ENCODE measurements around the gene REPS2.

Gene REPS2

DNA sequence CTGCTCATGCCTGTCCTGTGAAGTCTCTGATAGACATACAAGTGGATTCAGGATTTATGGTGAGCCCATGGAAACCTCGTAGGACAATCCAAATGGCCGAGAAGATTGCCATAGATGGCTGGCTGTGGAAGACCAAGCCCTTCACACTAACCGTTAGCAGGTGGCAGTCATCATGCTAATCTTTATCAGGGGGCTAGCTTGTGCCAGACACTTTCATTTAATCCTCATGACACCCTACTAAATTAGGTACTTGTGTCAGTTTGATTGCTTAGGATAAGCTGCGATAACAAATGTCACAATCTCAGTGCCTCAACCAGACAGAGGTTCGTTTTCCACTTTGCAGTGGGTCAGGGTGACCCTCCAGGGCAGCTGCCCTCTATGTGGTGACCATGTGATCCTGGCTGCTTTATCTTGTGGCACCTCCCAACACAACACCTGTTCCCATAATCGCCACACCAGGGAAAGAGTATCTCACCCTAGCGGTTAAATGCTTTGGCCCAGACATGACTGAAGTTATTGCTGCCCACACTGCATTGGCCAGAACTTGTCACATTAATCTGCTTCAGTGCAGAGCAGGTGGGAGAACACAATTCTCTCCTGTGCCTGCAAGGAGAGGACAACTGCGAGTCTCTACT is 60.8 kb downstream of the REPS2 start:
- DNase-seq, result no peak

DNA sequence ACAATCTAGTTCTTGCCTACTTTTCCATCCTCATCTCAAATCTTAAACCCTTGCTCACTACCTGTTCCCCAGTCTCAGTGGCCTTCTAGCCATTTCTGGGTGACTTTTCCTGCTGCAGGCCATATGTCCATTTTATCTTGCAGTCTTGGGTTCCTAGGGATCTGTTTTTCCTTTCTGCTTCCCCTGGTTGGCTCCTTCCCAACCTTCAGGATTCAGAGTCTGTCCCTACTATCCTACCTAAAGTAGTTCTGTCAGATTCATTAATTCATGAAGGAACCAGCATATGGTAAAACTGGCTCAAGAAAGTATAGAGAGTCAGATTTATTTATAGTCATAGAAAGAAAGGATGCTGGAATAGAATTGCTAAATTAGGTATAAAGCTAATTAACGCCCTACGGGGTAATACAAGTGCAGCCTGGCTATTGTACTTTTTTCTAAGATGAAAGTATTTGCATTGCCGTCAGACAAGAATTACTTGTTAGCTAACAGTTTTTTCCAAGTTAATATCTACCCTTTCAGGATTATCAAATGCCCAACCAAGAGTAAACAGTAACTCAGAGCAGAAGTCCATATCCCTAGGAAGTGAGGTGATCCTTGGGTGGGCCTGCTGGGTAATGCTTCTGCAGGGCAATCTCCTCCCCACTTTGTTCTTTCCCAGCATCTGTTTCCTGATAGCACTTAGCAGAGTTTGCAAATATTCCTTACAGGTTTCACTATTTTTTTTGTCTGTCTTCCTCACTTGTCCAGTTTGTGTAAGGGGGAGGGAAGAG is 63.6 kb downstream of the REPS2 start:
- DNase-seq, result no peak

DNA sequence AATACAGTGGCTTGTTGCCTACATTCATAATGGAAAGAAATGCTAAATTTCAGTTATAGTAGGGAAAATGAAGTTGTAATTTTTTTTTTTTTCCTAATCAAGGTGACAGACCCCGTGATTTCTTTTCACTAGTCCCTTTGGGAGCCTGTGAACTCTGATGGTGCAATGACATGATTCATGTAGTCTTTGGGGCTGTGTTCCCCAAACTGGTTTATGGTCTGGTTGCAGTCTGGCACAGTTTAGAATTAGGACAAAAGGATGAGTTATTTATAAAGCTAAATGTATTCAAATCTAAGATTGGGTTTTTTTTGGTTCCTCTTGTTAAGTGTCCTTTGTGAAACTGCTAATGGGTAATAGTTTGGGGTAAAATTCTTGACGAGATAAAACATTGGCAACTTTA is 66.0 kb downstream of the REPS2 start:
- DNase-seq, result no peak

DNA sequence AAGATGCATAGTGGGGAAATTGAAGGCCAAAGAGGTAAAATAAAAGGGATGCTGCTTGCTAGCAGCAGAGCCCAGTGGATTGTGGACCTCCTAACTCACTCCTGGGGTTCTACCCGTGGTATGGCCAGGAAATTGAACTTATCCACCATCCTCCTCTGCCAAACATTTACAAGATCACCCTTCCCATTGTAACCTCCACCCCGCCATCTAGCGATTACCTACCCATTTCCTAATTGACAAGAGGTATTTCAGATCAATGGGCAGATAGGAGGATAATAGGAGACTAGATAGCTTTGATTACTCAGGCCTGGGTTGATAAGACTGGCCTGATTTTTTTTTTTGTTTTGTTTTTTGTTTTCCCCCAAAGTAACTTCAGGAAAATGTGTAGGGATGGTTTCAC is 67.8 kb downstream of the REPS2 start:
- no peak for DNase-seq

DNA sequence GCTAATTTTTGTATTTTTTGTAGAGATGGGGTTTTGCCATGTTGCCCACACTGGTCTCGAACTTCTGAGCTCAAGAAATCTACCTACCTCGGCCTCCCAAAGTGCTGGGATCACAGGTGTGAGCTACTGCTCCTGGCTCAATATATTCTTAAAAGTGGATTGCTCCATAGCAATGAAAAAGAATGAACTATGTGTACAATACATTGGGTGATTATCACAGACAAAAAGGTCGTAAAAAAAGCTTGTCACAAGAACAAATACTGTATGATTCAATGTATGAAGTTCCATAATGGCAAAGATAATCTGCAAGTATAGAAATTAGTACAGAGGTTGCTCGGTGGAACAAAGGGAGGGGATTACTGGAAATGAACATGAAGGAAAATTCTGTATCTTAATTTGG is 70.7 kb downstream of the REPS2 start:
- no peak for DNase-seq

DNA sequence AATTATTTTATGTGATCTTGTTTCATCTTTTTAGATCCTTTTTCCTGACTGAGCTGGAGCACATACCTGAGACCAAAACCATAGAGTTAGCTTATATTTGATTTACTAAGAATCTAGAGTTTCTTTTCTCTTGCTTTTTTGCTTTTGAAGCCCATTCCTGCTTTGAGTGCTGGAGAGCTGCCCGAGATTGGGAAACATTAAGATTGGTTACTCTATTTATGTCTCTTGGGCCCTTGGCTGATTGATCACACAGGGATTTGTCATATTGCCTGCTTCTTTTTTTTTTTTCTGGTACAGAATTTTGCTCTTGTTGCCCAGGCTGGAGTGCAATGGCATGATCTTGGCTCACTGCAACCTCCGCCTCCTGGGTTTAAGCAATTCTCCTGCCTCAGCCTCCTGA is 73.9 kb downstream of the REPS2 start:
- no peak for DNase-seq

DNA sequence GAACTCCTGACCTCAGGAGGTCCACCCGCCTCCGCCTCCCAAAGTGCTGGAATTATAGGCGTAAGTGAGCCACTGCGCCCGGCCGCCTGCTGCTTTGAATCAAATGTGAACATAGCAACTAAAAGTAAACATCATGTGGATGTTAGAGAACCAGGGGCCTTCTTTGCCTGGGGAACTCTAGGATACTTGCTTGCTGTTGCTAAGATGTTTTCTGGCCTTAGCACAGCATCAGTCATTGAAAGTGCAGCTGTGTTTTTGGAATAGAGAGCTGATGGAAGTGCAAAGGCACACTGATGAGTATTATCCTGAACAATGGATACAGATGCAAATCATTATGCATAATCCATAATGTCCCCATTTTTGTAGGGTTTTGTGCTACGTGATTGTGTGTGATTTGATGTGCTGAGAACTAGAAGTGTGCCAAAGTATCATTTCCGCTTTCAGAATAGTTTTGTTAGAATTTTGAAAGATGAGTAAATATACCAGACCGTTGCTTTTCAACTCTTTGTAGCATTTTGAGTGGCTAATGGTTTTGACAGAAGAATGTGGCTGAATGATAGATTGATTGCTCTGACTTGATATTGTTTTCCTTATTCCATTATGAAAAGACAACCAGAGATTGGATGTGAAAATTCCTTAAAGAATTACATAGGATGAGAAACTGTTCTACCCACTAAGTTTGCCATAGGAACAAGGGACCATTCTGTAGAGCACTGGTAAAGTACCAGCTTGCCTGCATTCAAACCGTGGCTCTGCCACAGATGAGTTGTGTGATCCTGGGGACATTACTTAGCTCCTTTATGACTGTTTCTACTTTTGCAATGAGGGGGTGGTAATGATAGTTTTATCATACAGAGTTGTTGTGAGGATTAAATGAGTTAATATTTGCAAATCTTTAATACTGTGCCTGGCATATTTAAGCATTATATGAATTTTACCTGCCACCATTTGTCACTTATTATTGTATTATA is 74.7 kb downstream of the REPS2 start:
- DNase-seq, result no peak

DNA sequence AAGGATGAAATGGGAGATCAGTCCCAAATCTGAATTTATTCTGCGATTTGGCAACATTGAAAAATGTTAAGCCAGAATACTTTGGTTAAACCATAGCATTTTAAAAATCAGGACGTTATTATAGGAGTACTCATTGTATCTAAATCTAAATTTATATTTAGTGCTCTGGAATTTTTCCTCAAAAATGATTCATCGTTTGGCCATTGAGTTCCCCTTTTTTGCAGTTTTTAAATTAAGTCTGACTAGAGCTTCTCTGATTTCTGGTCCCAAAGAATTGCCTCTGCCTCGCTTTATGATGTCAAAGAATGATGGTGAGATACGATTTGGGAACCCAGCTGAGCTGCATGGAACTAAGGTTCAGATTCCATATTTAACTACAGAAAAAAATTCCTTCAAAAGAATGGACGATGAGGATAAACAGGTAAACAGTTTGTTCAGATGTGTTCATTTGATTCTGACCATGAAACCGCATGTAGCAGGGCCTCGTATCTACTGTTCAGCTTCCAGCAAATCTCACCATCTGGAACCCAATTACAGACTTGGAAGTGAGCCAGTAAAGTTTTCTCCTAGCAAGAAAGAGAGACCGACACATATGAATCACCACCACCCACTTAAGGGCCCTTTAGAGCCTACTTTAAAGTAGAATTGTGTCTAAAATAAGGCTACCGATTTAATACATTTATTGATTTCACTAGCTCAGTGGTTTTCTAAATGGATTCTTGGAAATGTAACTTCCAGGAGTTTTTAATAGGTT is 75.6 kb downstream of the REPS2 start:
- no peak for DNase-seq

DNA sequence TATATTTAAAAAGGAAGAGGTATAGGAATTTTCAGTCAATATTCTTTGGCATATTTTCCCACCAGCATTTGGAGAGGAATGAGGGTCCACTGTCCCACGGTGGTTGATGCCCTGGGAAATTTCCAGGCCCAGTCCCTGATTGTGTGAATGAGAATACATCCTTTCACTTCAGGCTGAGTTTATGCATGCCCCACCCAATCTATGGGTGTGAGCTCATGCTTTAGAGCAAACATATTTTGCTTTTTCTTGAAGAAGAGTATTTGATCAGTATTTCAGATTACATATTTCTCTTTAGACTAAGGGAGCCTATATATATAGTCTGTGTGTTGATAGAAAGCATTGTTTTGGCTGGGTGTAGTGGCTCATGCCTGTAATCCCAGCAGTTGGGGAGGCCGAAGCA is 77.2 kb downstream of the REPS2 start:
- no peak for DNase-seq

DNA sequence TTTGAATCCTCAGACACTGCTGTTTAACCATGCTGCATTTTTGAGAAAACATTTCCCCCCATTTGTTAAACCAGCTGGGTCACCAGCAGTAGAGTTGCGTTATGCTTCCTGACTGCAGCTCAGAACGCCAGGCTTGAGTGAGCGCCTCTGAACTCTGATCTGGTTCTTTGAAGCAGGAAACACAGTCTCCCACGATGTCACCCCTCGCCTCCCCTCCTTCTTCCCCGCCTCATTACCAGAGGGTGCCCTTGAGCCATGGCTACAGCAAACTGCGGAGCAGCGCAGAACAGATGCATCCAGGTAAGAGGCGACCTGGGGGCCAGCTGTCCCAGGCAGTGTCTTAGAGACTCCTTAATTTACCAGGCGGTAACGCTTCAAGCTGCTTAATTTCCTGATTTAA is 78.4 kb downstream of the REPS2 start:
- DNase-seq, result no peak

DNA sequence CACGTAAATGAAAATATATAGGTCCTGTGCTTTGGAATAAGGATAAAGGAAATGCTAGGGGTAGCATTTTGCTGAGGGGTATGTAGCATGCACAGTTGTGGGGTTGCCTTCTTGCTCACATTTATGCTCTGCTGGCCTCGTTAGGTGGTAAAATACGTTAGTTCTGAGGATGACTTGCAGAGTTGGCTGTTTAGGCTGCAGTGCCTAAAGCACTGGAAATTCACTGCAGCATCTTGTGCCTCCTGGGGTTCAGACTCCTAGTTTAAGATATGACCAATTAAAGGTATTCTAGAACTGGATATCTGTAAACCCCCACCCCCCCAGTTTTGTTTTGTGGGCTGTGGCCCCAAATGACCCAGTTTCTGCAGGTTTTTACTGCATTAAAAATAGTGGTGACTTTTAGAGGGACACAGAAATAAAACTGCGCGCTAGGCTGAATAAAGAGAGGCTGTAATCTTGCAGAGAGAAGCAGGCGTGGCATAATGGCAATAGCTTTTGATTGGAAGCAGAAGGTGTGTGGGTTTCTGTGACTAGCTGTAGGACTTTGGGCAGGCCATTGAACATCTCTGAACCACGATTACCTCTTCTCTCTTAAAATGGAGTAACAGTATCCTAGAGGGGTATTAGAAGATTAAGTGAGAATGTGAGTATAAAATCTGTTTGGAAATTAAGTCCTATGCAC is 79.3 kb downstream of the REPS2 start:
- DNase-seq, result no peak

DNA sequence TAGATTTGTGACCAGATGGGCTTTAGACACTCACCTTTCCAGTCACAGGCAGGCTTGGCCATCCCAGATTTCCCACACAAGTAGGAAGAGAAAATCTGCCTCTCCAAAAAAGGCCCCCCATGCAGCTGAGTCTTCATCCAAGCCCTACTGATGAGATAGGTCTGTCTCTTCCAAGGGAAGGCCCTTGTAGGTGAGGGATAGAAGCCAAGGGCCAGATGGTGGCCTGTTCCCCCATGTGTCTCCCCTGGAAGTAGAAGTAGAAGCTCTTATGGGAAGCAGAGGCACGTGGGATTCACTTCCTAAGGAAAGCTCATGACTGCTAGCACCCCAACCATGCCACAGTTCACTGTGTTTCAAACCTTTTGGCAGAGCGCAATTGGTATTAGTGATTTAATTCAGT is 81.5 kb downstream of the REPS2 start:
- DNase-seq, result no peak

DNA sequence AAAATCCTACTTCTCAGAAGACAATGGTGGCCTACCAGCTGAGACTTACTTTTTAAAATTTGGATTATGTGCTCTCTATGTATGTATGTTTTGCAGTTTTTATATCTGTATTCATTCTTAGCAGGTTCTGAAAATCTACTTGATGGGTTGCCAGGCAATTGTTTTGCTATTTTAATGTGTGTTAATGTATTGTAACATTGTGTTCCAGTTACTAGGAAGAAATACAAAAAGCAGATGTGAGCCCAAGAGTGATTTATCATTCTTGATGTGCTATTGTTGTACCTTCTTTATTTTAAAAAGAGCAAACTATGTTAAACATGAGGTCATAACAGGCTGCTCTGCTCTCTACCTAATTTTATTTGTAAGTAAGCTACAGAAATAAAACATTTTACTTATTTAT is 81.9 kb downstream of the REPS2 start:
- DNase-seq, result no peak

DNA sequence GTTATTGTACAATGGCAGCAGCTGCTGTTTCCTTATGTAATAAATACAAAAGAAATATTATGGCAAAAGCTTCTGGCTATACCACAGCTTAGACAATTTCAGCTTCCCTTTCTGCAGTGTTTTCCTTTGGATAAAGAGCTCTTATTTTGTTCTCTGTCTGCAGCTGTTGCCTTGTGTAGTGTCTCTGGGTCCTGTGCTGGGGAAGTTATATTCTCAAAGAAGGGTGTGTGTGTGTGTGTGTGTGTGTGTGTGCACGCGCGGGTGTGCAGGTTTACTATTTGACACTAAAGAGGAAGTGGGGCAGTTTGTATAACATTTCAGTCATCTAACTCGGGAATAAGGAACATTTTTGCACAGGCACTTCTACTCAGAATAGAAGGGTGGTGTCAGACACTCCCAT is 83.6 kb downstream of the REPS2 start:
- no peak for DNase-seq

DNA sequence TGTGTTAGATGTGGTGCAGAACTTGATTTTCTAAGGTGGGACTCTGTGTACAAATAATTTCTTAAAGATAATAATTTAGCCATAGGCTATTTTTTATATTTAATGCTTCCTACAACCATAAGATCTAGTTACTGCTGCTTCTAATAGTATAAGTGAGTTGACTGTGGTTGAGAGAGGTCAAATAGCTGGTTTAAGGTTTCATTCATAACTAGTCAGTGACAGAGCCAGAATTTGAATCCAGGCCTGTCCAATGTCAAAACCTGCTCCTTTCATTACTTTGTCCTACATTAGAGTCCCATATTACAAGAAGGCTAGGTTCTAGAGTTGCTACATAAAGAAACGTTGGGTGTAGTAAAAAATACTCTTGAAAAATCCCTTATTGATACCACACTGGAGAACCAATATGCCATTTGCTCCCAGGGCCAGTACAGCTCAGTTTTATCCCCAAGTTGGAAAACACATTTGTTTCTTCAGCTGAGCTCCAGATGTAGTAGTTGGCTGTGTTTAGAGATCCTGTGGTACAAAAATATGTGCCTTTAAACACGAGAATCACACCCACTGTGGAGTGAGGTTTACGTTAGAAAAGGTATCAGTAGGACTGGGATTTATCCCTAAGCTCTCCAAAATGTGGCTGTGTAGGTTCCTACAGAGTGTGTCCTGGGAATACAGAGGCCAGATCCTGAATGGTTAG is 84.3 kb downstream of the REPS2 start:
- no peak for DNase-seq

DNA sequence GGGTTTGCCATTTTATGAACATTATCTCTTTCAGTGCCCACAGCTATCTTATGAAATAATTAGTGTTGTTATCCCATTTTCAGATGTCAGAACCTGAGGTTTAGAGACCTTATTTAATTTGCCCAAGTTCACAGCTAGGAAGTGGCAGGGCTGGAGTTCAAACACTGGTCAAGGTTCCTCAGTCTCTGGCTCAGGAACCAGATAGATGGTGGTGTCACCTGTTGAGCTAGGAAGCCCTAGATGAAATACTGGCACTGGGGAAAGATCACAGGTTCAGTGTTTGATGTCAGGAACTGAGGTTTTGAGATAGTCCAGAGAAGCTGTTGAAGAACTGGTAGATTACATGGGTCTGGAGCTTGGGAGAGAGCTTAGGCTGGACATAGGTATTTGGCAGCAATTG is 85.4 kb downstream of the REPS2 start:
- DNase-seq, result no peak

DNA sequence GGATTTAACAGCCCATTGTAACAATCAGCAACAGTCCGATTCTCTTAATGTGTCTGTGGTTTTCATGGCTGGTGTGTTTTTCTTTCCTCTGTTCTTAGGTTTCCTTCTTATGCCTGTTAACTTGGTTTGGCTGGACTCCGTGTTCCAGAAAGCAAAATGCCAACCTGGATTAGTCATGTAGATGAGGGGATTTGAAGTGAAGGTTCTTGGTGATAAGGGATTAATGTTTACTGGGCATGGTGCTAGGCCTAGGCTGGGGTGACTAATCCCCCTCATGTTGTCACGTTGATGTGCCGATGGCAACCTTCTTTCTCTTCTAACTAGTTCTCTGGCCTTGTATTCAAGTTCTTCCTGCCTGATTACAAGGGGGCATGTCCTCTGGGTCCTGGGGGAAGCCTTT is 85.9 kb downstream of the REPS2 start:
- no peak for DNase-seq

DNA sequence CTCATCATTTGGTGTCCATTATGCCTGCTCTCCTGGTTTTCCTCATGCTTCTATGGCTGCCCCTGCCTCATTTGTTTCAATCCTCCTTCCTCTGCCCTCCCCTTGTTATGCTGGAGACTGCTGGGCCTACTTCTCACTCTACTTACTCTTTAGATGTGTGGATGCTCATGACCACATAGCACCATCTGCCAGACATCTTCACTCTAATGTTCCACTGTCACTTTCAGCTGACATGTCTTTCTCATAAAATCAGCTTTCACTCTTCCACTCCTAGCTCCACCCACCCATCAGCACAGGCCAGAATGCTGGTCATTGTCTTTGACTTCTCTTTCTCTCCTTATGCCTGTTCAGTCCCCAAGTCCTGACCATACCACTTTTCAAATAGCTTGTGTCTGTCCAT is 86.8 kb downstream of the REPS2 start:
- DNase-seq, result no peak

DNA sequence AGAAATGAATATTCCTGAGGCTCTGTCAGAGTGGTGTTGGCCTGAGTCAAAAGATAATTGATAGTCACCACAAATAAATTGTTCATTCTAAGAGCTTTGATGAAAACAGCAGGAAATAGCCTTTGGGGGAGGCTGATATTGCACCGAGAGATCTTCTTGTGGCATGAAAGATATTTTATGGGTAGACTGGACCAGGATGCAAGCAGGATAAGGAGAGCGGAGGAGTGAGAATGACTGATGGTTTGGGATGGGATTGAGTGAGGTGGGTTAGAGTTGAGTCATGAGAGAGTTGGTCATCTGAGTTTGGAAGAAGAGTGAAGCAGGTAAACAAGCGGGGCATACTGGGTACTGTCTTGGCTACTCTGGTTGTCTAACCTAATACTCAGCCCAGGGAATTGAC is 88.7 kb downstream of the REPS2 start:
- DNase-seq, result no peak

DNA sequence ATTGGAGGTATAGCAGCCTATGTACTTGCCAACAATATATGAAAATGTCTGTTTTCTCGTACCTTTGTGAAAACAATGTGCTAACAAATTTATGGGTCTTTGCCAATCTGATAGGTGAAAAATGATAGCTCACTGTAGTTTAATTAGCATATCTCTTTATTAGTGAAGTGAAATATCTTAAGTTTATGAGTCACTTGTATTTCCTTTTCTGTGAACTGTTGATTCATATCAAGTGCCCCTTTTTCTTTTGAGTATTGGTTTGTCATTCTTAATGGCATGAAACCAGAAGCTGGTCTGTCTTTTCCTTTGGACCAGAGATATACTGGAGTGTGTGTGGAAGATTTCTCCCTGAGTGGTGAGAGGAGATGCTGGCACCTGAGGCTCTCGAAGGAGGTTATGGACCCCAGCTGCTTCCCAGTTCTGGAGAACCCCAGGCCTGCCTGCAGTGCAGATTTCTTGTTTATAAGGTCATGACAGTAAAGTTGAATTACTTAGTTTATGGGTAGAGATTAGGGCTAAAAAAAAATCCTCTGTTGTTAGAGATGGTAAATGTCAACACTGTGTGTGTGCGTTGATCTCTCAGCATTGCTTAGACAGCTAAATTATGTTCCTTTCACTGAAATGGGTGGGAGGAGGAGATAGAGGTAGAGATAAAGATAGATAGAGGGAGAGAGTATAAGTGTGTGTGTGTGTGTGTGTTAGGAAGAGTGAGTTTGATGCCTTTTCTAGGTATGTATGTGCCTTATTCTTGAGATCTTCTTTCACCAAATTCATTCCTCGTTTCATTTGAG is 89.9 kb downstream of the REPS2 start:
- DNase-seq, result no peak

DNA sequence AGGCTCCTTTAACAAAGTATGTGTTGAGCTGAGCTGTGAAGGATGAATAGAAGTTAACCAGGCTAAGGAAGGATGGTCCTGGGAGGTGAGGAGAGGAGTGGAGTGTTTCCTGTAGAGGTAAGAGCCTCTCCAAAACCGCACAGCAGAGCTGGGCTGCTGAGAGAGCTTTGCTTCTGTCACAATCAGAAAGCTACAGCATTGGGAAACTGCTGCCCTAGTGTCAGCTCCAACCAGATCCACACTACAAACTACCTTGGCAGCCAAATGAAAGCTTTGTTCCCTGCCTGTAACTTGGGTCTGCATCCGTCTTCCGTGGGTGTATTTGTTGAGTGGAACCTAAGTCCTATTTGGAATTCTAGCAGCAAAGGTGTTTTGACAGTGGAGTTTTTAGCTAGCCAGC is 91.8 kb downstream of the REPS2 start:
- no peak for DNase-seq

Measured in SHP77 treated with DMSO at 0.1 percent for 48 hours (cell line).